MG63 (cell line): Measurements from ENCODE around the gene BRD3OS. TPM values are rescaled to one million over a fixed set of nuclear protein-coding genes. Genes with fewer than 3 reads are reported as not detected.

ENCODE experiments used
- DNase-seq: peaks from one replicate; pipeline ENCODE4 v3.0.0-alpha.2; 2020
- H3K27me3 ChIP-seq: fragments of 250-450 bp; sonication (Bioruptor Pico); 2 replicates; pipeline ENCODE4 v1.5.1; 2020; ENCODE audit warnings: mild to moderate bottlenecking, moderate library complexity
- H3K36me3 ChIP-seq: fragments of 250-450 bp; sonication (Bioruptor Pico); 2 replicates; pipeline ENCODE4 v1.5.1; 2020; ENCODE audit warnings: mild to moderate bottlenecking, moderate library complexity
- H3K4me3 ChIP-seq: fragments of 250-450 bp; sonication (Bioruptor Pico); 2 replicates; pipeline ENCODE4 v1.5.1; 2020; ENCODE audit warnings: mild to moderate bottlenecking, moderate library complexity
- H3K9me3 ChIP-seq: fragments of 250-450 bp; sonication (Bioruptor Pico); 2 replicates; pipeline ENCODE4 v1.5.1; 2020; ENCODE audit warnings: mild to moderate bottlenecking, moderate library complexity
- total RNA-seq: library from RNA; depleted of rRNA; stranded (reverse); fragments of >200 nt; shearing (Covaris generic); gene quantifications from 2 replicates; pipeline ENCODE4 v1.2.3, GENCODE V29; 2014; ENCODE audit warnings: low replicate concordance

Gene BRD3OS
- total RNA-seq, 1 experiment from 2014 or later, result 18.6 TPM

- Histone ChIP-seq H3K36me3 (no peaks in the 10 kb centered on the region), H3K27me3 (no peaks in the 10 kb centered on the region), H3K9me3 (no peaks in the 10 kb centered on the region), H3K4me3 (no peak overlapping the region)
- DNase-seq, result no peak
Observed at GRCh38 chr9:133996531-133997520, 28.5 kb upstream of the BRD3OS start.

DNA sequence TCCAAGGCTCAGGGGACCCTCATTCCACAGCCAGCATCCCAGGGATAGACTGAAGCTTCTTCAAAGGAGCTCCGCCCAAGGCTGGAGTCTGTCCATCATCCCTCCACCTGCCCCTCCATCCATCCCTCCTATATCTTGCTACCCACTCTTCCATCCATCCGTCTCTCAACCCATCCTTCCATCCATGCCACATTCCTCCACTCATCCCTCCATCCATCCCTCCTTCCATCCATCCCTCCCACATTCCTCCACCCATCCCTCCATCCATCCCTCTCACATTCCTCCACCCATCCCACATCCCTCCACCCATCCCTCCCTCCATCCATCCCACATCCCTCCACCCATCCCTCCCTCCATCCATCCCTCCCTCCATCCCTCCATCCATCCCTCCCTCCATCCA, 27.7 kb upstream of the BRD3OS start:
- H3K27me3 ChIP-seq, result no peaks in the 10 kb centered on the region
- no peaks in the 10 kb centered on the region for H3K9me3 ChIP-seq
- H3K4me3 ChIP-seq, result no peak overlapping the region
- no peaks in the 10 kb centered on the region for H3K36me3 ChIP-seq
- no peak for DNase-seq

- no peak overlapping the region for H3K4me3 ChIP-seq
- no peaks in the 10 kb centered on the region for H3K27me3 ChIP-seq
- no peaks in the 10 kb centered on the region for H3K9me3 ChIP-seq
- no peak for DNase-seq
- no peaks in the 10 kb centered on the region for H3K36me3 ChIP-seq
Observed at GRCh38 chr9:133998915-133999595, 26.2 kb upstream of the BRD3OS start.

- H3K9me3 ChIP-seq, result no peaks in the 10 kb centered on the region
- H3K27me3 ChIP-seq, result no peaks in the 10 kb centered on the region
- no peak overlapping the region for H3K4me3 ChIP-seq
- no peak for DNase-seq
- H3K36me3 ChIP-seq, result no peaks in the 10 kb centered on the region
Observed at GRCh38 chr9:133999851-134000265, 25.4 kb upstream of the BRD3OS start.

- H3K27me3 ChIP-seq, result no peaks in the 10 kb centered on the region
- no peak for DNase-seq
- H3K4me3 ChIP-seq, result no peak overlapping the region
- H3K36me3 ChIP-seq, result no peaks in the 10 kb centered on the region
- no peaks in the 10 kb centered on the region for H3K9me3 ChIP-seq
Observed at GRCh38 chr9:134002796-134003195, 22.5 kb upstream of the BRD3OS start.

- no peaks in the 10 kb centered on the region for H3K9me3 ChIP-seq
- H3K36me3 ChIP-seq, result no peaks in the 10 kb centered on the region
- H3K4me3 ChIP-seq, result no peak overlapping the region
- no peaks in the 10 kb centered on the region for H3K27me3 ChIP-seq
- DNase-seq, result no peak
Observed at GRCh38 chr9:134003237-134003636, 22.0 kb upstream of the BRD3OS start.

GRCh38 chr9:134004131-134004873, 21.0 kb upstream of the BRD3OS start:
- no peak overlapping the region for H3K4me3 ChIP-seq
- no peaks in the 10 kb centered on the region for H3K9me3 ChIP-seq
- no peaks in the 10 kb centered on the region for H3K27me3 ChIP-seq
- no peaks in the 10 kb centered on the region for H3K36me3 ChIP-seq
- DNase-seq, result no peak

- no peak for DNase-seq
- H3K36me3 ChIP-seq, result no peaks in the 10 kb centered on the region
- H3K27me3 ChIP-seq, result no peaks in the 10 kb centered on the region
- no peak overlapping the region for H3K4me3 ChIP-seq
- H3K9me3 ChIP-seq, result no peaks in the 10 kb centered on the region
Observed at GRCh38 chr9:134004881-134005280, 20.4 kb upstream of the BRD3OS start.

- H3K36me3 ChIP-seq, result no peaks in the 10 kb centered on the region
- no peaks in the 10 kb centered on the region for H3K9me3 ChIP-seq
- no peak overlapping the region for H3K4me3 ChIP-seq
- DNase-seq, result no peak
- no peaks in the 10 kb centered on the region for H3K27me3 ChIP-seq
Observed at GRCh38 chr9:134005381-134005780, 19.9 kb upstream of the BRD3OS start.

GRCh38 chr9:134007150-134007549, 18.1 kb upstream of the BRD3OS start:
- Histone ChIP-seq H3K4me3 (no peak overlapping the region), H3K9me3 (peaks cover 7% of the 10 kb centered on the region; the same call in 1 of the 2 replicates), H3K27me3 (no peaks in the 10 kb centered on the region), H3K36me3 (no peaks in the 10 kb centered on the region)
- no peak for DNase-seq

- Histone ChIP-seq H3K9me3 (peaks cover 7% of the 10 kb centered on the region; the same call in 1 of the 2 replicates), H3K27me3 (no peaks in the 10 kb centered on the region), H3K4me3 (no peak overlapping the region), H3K36me3 (no peaks in the 10 kb centered on the region)
- no peak for DNase-seq
Observed at GRCh38 chr9:134007571-134007970, 17.7 kb upstream of the BRD3OS start.

DNA sequence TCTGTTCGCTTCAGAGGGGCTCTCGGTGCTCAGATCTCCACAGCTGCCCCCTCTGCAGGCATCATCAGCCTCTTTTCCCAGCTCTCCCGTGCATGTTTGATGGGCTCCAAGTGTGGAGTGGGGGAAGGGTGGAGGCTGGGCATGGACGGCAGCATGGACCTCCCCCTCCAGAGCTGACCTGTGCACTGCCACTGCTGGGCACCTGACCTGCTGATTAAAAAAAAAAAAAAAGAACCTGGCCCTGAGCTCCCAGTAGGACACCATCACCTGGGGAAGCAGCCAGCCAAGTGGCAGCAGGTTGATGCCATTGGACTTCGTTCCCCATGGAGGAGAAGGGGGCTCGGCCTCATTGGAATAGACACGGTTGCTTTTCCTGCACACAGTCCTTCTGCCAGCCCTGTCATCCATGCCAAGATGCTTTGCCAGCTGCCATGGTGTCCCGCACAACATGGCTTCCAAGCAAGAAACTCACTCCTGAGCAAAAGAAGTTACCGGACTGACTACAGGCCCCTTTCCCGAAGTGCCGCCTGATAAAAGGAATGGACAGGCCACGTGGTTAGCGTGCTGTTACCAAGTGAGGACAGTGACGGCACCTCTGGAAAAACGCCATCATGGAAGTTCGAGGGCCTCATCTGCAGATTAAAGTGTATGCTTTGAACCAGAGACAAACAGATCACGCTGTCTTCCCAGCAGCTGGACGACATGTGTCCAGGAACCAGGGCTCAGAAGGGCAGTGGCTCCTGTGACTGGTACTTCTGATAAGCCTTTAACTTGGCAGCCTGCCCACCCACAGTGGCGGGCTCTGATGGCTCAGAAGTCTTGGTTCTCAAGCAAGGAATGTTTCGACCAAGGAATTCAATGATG, 14.7 kb upstream of the BRD3OS start:
- no peak for DNase-seq
- Histone ChIP-seq H3K27me3 (no peaks in the 10 kb centered on the region), H3K9me3 (peaks cover 7% of the 10 kb centered on the region), H3K36me3 (no peaks in the 10 kb centered on the region), H3K4me3 (no peak overlapping the region)

GRCh38 chr9:134011401-134011800, 13.9 kb upstream of the BRD3OS start:
- DNase-seq, result no peak
- Histone ChIP-seq H3K9me3 (peaks cover 7% of the 10 kb centered on the region), H3K4me3 (no peak overlapping the region), H3K27me3 (no peaks in the 10 kb centered on the region), H3K36me3 (no peaks in the 10 kb centered on the region)

DNA sequence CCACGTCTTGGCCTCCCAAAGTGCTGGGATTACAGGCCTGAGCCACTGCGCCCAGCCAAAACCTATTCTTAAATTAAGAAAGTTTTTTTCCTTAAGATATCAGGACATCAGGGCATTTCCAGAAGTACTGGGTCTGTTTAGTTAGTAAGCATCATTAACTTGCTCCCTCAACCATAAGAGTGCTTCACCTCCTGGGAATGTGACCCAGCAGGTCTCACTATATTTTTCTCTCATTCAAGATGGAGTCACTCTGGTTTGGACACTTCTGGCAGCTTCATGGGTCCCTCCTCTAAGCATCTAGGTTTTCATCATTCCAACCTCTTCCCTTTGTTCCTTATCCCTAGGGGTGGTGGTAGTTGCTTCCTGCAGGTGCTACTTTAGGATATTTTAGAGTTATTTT, 10.3 kb upstream of the BRD3OS start:
- no peak overlapping the region for H3K4me3 ChIP-seq
- peaks cover 7% of the 10 kb centered on the region for H3K9me3 ChIP-seq
- H3K36me3 ChIP-seq, result no peaks in the 10 kb centered on the region
- DNase-seq, result no peak
- H3K27me3 ChIP-seq, result no peaks in the 10 kb centered on the region

DNA sequence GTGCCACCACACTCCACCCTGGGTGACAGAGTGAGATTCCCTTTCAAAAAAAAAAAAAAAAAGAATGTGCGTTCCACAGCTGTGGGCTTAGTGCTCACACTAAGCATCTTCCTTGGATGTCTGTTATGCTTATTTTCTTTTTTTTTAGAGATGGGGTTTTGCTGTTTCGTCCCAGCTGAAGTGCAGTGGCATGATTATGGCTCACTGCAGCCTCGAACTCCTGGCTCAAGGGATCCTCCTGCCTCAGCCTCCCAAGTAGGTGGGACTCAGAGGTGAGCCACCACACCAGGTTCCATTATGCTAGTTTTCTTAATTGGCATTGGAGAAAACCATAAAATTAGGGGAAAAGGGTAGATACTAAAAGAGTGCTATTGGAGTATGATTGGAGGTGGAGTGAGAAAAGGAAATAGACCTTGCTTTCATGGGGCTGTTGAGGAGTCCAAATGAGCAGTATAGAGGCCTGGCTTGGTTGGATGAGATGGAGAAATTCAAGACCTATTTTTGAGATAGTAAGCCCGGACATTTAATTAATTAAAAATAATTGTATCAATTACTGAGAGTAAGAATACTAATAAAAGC, 978 bp upstream of the BRD3OS start:
- H3K4me3 ChIP-seq, result peak overlapping the region; percentile 38
- peaks cover 10% of the 10 kb centered on the region for H3K36me3 ChIP-seq
- no peaks in the 10 kb centered on the region for H3K27me3 ChIP-seq
- no peaks in the 10 kb centered on the region for H3K9me3 ChIP-seq
- no peak for DNase-seq
